ENCODE results near the gene DHX30.
"Not testable (repeated sequence)": the region's sequence is repeated elsewhere in the genome, so short reads cannot be mapped to it uniquely, and the experiment has no call there.

Gene DHX30

GRCh38 chr3:47854720-47855455, 52.0 kb downstream of the DHX30 start:
- no peak for ATAC-seq

DNA sequence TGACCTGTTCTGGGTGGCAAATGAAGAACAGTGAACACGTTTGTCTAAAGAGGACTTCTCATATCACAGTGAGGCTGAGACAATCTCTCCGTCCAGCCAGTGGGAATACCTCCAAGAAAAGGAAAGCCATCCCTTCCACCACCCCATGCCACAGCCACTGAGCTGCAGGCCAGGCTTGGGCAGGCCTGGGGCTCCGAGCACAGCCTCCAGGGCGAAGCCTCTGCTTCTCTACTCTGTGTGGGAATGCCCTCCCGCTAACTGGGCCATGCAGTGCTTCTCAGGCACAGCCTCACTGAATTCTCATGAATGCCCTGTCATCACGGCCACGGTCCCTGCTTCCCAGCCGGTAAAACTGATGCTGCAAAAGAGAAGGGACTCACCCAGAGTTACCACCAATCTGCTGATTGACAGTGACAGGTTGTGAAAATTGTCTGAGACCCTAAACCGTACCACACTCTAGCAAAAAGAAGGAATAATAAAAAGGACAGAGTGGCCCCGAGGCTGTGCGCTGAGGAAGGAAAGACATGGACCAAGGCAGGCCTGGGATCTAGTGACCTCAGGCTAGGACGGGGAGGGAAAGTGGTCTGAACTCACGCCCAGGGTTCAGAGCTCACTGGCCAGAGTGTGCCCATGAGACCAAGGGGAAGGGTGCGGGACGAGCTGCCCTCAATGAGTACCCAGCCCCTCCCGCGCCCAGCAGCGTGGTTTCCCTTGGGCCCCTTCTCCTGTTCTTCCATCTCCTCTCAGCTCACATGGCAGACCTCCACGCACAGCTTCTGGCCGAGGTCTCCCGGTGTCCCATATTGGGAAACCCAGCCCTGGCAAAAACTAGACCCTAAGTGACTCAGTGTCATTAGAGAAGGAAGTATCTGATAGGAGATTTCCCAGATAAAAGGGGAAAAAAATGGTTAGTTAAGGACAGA, 52.8 kb downstream of the DHX30 start:
- ATAC-seq = no peak

- ATAC-seq = no peak
Observed at GRCh38 chr3:47856669-47857068, 53.7 kb downstream of the DHX30 start.

GRCh38 chr3:47857151-47857550, 54.2 kb downstream of the DHX30 start:
- ATAC-seq = no peak

- ATAC-seq = no peak
Observed at GRCh38 chr3:47859956-47860605, 57.1 kb downstream of the DHX30 start.

DNA sequence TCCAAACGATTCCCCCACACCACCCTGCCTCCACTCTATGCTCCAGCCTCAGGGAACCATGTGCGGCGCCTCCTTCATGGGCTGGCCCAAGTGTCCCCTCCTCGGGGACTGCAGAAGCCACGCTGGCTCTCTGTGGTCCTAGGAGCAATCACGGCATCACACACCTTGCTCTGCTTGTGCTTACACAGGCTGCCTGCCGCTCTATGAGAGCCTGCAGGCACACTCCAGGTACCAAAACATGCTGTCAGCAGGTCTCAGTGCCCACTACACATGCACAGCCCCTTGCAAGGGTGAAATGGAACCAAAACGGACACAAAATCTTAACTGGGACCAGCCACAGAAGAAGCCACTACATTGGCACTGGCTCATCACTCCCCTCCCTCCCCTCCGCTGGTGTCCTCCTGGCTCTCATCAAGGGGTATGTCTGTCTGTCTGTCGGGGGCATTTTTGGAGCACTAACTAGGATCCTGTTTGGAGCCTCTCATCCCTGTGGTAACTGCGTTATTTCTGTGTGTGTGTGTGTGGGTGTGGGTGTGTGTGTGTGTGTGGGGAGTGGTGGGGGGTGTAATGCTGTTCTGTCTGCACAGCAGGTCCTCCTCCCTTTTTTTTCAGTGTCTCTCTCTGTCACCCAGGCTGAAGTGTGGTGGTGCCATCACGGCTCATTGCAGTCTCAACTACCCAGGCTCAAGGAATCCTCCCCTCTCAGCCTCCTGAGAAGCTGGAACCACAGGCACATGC, 60.6 kb downstream of the DHX30 start:
- no peak for ATAC-seq

DNA sequence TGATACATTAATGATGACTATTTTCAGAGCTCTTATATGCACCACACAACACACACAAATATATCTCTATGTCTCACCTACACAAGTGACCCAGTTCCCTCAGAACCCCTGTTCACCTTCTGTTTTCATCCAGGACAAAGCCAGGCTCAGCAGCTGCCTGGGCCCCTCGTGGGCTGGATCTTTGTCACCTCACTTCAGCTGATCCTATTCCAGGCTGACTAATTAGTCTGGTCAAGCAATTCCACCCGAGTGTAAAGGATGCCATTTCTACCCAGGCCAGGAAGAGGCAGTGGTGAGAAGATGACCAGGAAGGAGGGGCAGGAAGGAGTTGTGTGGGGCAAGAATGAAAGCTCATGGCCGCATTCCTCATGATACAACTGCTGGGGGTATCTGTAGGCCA, 62.3 kb downstream of the DHX30 start:
- no peak for ATAC-seq

DNA sequence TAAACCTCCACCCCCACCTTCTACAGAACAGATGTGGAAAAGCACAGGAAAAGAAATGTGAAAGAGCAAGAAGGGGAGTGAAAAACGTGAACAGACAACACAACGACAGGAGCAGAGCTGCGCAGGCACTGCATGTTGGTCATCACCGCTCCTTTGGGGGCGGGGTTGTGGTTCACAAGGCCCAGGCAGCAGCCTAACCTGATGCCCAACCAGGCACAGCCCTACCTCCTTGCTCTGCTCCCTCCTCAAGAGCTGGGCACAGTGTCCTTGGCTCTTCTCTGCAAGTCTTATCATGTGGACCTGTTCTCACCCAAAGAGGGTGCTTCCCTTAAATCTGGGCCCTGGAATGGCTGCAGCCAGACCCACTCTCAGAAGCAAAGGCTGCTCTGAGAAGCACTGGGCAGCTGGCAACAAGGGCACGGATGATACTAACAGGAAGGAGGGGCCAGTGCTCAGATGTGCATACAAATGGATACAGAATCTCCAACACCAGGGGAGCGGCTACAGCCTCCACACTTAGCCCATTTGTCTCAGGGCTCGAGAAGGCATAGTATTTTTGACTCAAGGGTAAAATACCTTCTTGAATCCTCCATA, 64.6 kb downstream of the DHX30 start:
- no peak for ATAC-seq

GRCh38 chr3:47868306-47868705, 65.4 kb downstream of the DHX30 start:
- no peak for ATAC-seq

DNA sequence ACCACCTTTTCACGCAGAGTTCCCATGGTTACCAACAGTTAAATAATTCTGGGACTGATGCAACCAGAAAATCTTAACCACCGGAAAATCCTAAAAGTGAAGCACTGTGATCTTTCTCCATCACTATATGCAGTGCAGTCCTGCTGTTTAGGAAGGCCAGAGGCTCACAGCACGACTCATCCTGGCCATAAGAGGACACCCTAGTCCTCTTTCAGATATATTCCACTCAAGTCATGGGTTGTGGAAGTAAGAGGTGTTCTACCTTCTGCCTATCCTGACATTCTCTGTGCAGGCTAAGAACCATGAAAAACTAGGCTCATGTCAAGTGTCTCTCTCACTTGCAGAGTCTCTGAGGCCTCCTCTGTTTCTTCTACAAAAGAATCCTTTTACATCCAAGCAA, 67.2 kb downstream of the DHX30 start:
- no peak for ATAC-seq

GRCh38 chr3:47870702-47871260, 67.8 kb downstream of the DHX30 start:
- no peak for ATAC-seq

GRCh38 chr3:47871389-47871788, 68.5 kb downstream of the DHX30 start:
- ATAC-seq = no peak

- ATAC-seq = no peak
Observed at GRCh38 chr3:47872916-47873315, 70.0 kb downstream of the DHX30 start.

GRCh38 chr3:47874438-47874837, 71.5 kb downstream of the DHX30 start:
- no peak for ATAC-seq

GRCh38 chr3:47874913-47875312, 72.0 kb downstream of the DHX30 start:
- ATAC-seq = no peak

GRCh38 chr3:47877290-47877689, 74.4 kb downstream of the DHX30 start:
- no peak for ATAC-seq

GRCh38 chr3:47877719-47878118, 74.8 kb downstream of the DHX30 start:
- ATAC-seq = no peak

DNA sequence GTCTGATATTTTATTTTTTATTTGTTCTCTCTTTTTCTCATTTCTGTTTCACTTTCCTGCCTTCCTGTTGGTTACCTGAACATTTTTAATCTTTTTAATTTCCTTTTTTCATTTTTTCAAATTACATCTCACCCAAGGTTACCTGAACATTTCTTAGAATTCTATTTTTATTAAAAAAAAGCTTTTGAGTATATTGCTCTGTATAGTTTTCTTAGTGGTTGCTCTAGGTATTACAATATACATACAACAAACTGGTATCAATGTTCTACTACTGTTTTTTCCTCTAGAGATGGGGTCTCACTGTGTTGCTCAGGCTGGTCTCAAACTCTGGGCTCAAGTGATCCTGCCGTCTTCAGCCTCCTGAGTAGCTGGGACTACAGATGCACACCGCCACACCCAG, 79.4 kb downstream of the DHX30 start:
- no peak for ATAC-seq

GRCh38 chr3:47884603-47885002, 81.7 kb downstream of the DHX30 start:
- no peak for ATAC-seq

DNA sequence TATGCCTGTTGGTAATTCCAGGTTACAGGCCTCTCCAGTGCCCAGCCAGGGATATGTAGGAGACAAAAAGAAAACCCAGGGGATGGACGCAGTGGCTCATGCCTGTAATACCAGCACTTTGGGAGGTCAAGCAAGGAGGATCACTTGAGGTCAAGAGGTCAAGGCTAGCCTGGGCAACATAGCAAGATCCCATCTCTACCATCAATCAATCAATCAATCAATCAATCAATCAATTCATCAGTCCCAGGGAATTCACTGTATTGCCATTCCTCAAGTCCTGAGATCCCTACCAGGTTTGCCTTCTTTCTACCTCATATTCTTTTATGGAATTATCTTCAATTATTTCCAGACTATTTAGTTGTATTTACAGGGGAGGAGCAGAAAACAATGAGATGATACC, 82.2 kb downstream of the DHX30 start:
- no peak for ATAC-seq

DNA sequence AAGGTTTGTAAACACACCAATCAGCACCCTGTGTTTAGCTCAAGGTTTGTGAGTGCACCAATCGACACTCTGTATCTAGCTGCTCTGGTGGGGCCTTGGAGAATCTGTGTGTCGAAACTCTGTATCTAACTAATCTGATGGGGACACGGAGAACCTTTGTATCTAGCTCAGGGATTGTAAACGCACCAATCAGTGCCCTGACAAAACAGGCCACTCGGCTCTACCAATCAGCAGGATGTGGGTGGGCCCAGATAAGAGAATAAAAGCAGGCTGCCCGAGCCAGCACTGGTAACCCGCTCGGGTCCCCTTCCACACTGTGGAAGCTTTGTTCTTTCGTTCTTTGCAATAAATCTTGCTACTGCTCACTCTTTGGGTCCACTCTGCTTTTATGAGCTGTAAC, 85.1 kb downstream of the DHX30 start:
- not testable (repeated sequence) for ATAC-seq
